Neural cell (in vitro differentiated cells): ENCODE measurements around the gene TLE3. TPM values are rescaled to one million over a fixed set of nuclear protein-coding genes. Genes with fewer than 3 reads are reported as not detected.

Source experiments
- H2AFZ ChIP-seq: fragments of 200-600, 300-800 bp; sonication (generic), shearing (Covaris generic); 2 replicates; pipeline ENCODE4 v1.6.0; 2014; ENCODE audit warnings: low read depth, mild to moderate bottlenecking, antibody characterized with exemption, low read length, moderate library complexity
- H3F3A ChIP-seq: fragments of 200-600 bp; shearing (Covaris generic); 2 replicates; pipeline ENCODE4 v1.6.1; 2016; ENCODE audit warnings: mild to moderate bottlenecking, moderate library complexity, mixed read lengths, antibody characterized with exemption, low read length; ENCODE audit not compliant: insufficient read depth, poor library complexity, severe bottlenecking
- H3K27ac ChIP-seq: fragments of 200-600, 300-800 bp; sonication (generic), shearing (Covaris generic); 2 replicates; pipeline ENCODE4 v1.5.1; 2014; ENCODE audit warnings: mild to moderate bottlenecking, low read length, moderate library complexity
- H3K27me3 ChIP-seq: fragments of 300-800, 200-600 bp; sonication (generic), shearing (Covaris generic); 2 replicates; pipeline ENCODE4 v1.6.0; 2014; ENCODE audit warnings: mild to moderate bottlenecking, low read depth, low read length, moderate library complexity; ENCODE audit not compliant: insufficient read depth
- H3K36me3 ChIP-seq: fragments of 300-800, 200-600 bp; sonication (generic), shearing (Covaris generic); 2 replicates; pipeline ENCODE4 v1.5.1; 2014; ENCODE audit warnings: mild to moderate bottlenecking, antibody characterized with exemption, low read length, moderate library complexity; ENCODE audit not compliant: insufficient read depth
- H3K4me2 ChIP-seq: fragments of 300-800, 200-600 bp; sonication (generic), shearing (Covaris generic); 2 replicates; pipeline ENCODE4 v1.6.0; 2014; ENCODE audit warnings: mild to moderate bottlenecking, low read length
- H3K4me3 ChIP-seq: fragments of 300-800, 200-600 bp; sonication (generic), shearing (Covaris generic); 2 replicates; pipeline ENCODE4 v1.5.1; 2014; ENCODE audit warnings: mild to moderate bottlenecking, low read length, moderate library complexity
- H3K79me2 ChIP-seq: fragments of 200-600 bp; shearing (Covaris generic); replicated peaks from 2 replicates; pipeline ENCODE4 v1.6.0; 2014; ENCODE audit warnings: mild to moderate bottlenecking, low read length, moderate library complexity; ENCODE audit not compliant: insufficient read depth
- H3K9ac ChIP-seq: fragments of 300-800, 200-600 bp; sonication (generic), shearing (Covaris generic); 2 replicates; pipeline ENCODE4 v1.6.1; 2016; ENCODE audit warnings: mild to moderate bottlenecking, low read length, mixed read lengths
- H3K9me2 ChIP-seq: fragments of 200-600 bp; shearing (Covaris generic); 2 replicates; pipeline ENCODE4 v1.6.1; 2016; ENCODE audit warnings: mild to moderate bottlenecking, low read length, mixed read lengths; ENCODE audit not compliant: insufficient read depth
- H3K9me3 ChIP-seq: fragments of 200-600, 300-800 bp; sonication (generic), shearing (Covaris generic); 2 replicates; pipeline ENCODE4 v1.6.1; 2016; ENCODE audit warnings: mild to moderate bottlenecking, mixed run types, low read length, moderate library complexity, mixed read lengths
- H4K20me1 ChIP-seq: fragments of 200-600 bp; shearing (Covaris generic); 2 replicates; pipeline ENCODE4 v1.6.1; 2016; ENCODE audit warnings: mild to moderate bottlenecking, mixed run types; ENCODE audit not compliant: insufficient read depth
- CTCF ChIP-seq: fragments of 450-650 bp; IDR thresholded peaks from 2 replicates; pipeline ENCODE4 v1.5.1; 2014; ENCODE audit warnings: antibody characterized with exemption, mild to moderate bottlenecking, moderate library complexity; ENCODE audit not compliant: poor library complexity, severe bottlenecking
- EP300 ChIP-seq: fragments of 450-650 bp; conservative IDR thresholded peaks from 2 replicates; pipeline ENCODE4 v1.6.1; 2014; ENCODE audit warnings: antibody characterized with exemption, mild to moderate bottlenecking, moderate library complexity; ENCODE audit not compliant: poor library complexity, severe bottlenecking
- EZH2 ChIP-seq: fragments of 200-600, 300-800 bp; shearing (Covaris generic), sonication (generic); IDR thresholded peaks from 2 replicates; pipeline ENCODE4 v1.6.1; 2014; ENCODE audit warnings: antibody characterized with exemption, low read length, borderline replicate concordance, mild to moderate bottlenecking; ENCODE audit not compliant: insufficient read depth, poor library complexity, severe bottlenecking
- MXI1 ChIP-seq: fragments of 450-650 bp; conservative IDR thresholded peaks from 2 replicates; pipeline ENCODE4 v1.6.1; 2014; ENCODE audit warnings: antibody characterized with exemption, mild to moderate bottlenecking; ENCODE audit not compliant: poor library complexity, severe bottlenecking
- POLR2AphosphoS5 ChIP-seq: IDR thresholded peaks from 2 replicates; pipeline ENCODE4 v1.6.1; 2012
- RAD21 ChIP-seq: fragments of 450-650 bp; conservative IDR thresholded peaks from 2 replicates; pipeline ENCODE4 v1.6.1; 2014; ENCODE audit warnings: antibody characterized with exemption, mild to moderate bottlenecking, moderate library complexity
- REST ChIP-seq: IDR thresholded peaks from 2 replicates; pipeline ENCODE4 v1.6.1; 2012; ENCODE audit warnings: borderline replicate concordance
- SMC3 ChIP-seq: fragments of 450-650 bp; conservative IDR thresholded peaks from 2 replicates; pipeline ENCODE4 v1.6.1; 2014; ENCODE audit warnings: antibody characterized with exemption, mild to moderate bottlenecking, moderate library complexity; ENCODE audit not compliant: poor library complexity
- TAF1 ChIP-seq: IDR thresholded peaks from 2 replicates; pipeline ENCODE4 v1.6.1; 2012; ENCODE audit warnings: low read depth
- polyA plus RNA-seq: library from polyadenylated mRNA; depleted of rRNA; stranded (reverse); fragments of >200 nt; gene quantifications from 2 replicates; pipeline ENCODE4 v1.2.3, GENCODE V29; 2014

TLE3 gene
- polyA plus RNA-seq, 1 donor from 2014 or later: 27.6 TPM

GRCh38 chr15:70046679-70047369 is 50.9 kb downstream of the TLE3 start:
- no peak overlapping the region for H3K9ac ChIP-seq

GRCh38 chr15:70045045-70045444 is 52.7 kb downstream of the TLE3 start:
- Histone ChIP-seq H2AFZ (no peak overlapping the region), H3K27me3 (no peaks in the 10 kb centered on the region), H3K9me3 (no peaks in the 10 kb centered on the region), H3K27ac (no peak overlapping the region), H3K4me2 (no peak overlapping the region), H3K36me3 (no peaks in the 10 kb centered on the region), H3K4me3 (no peak overlapping the region), H3F3A (no peaks in the 10 kb centered on the region), H3K9ac (no peak overlapping the region), H4K20me1 (no peaks in the 10 kb centered on the region), H3K9me2 (no peaks in the 10 kb centered on the region), H3K79me2 (no peaks in the 10 kb centered on the region)
- TF ChIP-seq EP300 (no peak), CTCF (no peak), TAF1 (no peak), POLR2AphosphoS5 (no peak), MXI1 (no peak), SMC3 (no peak), EZH2 (no peak), RAD21 (no peak)

More at GRCh38 chr15:70046679-70047369, 50.9 kb downstream of the TLE3 start:
- Histone ChIP-seq H3K36me3 (no peaks in the 10 kb centered on the region), H3K4me2 (no peak overlapping the region), H3K79me2 (no peaks in the 10 kb centered on the region), H3K27me3 (no peaks in the 10 kb centered on the region), H4K20me1 (no peaks in the 10 kb centered on the region), H3K4me3 (no peak overlapping the region), H3F3A (no peaks in the 10 kb centered on the region), H2AFZ (no peak overlapping the region), H3K9me3 (no peaks in the 10 kb centered on the region), H3K27ac (no peak overlapping the region), H3K9me2 (no peaks in the 10 kb centered on the region)
- TF ChIP-seq EZH2: no peak
- TF ChIP-seq CTCF: no peak
- TF ChIP-seq POLR2AphosphoS5: no peak
- no peak for TF ChIP-seq MXI1
- TF ChIP-seq TAF1: no peak
- TF ChIP-seq SMC3: no peak
- TF ChIP-seq EP300: no peak
- TF ChIP-seq RAD21: no peak
- TF ChIP-seq REST: no peak
